ENCODE data around the gene PPM1A.
A peak's percentile ranks its signal among the peaks of the same experiment; 100 is the strongest.

The PPM1A gene

DNA sequence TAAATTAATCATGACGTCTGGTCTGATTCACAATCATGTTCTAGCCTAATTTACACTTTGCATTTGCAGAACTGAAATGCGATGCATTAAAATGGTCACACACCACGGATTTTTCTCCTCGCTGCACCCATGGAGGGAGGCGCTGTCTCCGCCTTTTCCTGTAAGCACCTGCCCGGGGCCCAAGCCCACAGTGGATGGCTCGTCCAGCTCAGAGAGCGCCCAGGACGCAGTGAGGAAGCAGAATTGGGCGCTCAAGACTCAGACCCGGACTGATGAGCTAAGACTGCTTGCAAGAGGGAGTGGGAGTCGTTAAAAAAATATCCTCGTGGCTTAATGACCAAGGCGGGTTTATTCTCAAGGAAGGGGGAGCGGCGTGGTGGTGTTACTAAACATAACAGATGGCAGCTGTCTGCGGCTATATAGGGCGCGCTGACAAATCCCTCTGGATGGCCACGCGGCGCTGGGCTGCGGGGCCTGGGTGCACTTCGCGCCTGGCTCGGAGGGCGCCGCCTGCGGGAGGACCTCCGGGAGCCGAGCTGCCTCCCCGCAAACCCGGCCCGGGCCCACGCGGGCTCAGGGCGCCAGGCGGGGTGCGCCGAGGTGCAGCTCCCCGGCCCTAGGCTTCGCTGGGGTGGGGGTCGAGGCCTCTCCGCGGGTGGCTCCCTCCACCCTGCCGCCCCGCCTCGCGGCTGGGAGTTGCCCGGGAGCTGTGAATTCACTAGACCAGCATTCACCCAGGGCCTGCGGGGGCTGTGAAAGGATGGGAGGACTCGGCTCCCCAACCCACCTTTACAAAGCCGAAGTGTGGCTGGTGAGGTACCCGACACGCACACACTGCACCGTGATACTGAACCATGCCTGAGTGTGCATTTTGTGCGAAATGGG, 78.7 kb downstream of the PPM1A start:
- TF ChIP-seq MAX (IDR thresholded peaks at IDR 0.05) (peak; percentile 56), EGR1 (IDR thresholded peaks at IDR 0.05) (0 out of 2 replicates have a peak, but pooled peaks have one; percentile 9), NFIC (IDR thresholded peaks at IDR 0.05) (no peak), FOXM1 (IDR thresholded peaks at IDR 0.05; ENCODE audit: borderline replicate concordance, low read depth) (no peak), TEAD4 (IDR thresholded peaks at IDR 0.05) (no peak), TAF1 (IDR thresholded peaks at IDR 0.05; ENCODE audit: low read depth) (peak; percentile 51; the same call in 1 of the 2 replicates), TCF12 (IDR thresholded peaks at IDR 0.05; ENCODE audit: low read depth) (no peak), ZBTB7A (IDR thresholded peaks at IDR 0.05; ENCODE audit: low read depth) (no peak), YY1 (IDR thresholded peaks at IDR 0.05; ENCODE audit: low read depth) (no peak)
- TF ChIP-seq, protein P1, sequence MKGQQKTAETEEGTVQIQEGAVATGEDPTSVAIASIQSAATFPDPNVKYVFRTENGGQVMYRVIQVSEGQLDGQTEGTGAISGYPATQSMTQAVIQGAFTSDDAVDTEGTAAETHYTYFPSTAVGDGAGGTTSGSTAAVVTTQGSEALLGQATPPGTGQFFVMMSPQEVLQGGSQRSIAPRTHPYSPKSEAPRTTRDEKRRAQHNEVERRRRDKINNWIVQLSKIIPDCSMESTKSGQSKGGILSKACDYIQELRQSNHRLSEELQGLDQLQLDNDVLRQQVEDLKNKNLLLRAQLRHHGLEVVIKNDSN (IDR thresholded peaks at IDR 0.05): no peak

DNA sequence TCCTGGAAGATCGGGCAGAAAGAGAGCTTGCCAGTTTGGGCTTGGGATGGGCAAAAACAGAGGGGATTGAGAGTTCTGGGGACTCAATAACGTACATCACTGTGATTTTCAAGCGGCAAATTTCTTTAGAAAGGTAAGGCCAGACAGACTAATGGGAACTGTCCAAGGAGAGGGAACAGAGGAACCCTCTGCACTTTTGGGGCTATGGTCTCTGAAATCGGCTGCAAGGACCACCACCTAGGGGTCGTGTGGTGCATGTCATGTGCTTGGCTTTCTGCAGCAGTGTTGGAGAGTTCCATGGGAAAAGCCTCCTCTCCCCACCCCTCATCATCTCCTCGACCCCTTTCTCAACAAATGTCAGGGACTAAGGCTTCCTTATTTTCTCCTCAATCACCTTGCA, 79.6 kb downstream of the PPM1A start:
- no peak for TF ChIP-seq TEAD4 (IDR thresholded peaks at IDR 0.05)
- TF ChIP-seq MAX (IDR thresholded peaks at IDR 0.05): no peak
- no peak for TF ChIP-seq EGR1 (IDR thresholded peaks at IDR 0.05)
- no peak for TF ChIP-seq ZBTB7A (IDR thresholded peaks at IDR 0.05; ENCODE audit: low read depth)
- TF ChIP-seq CREB1 (IDR thresholded peaks at IDR 0.05; ENCODE audit: low read depth): no peak
- TF ChIP-seq REST (IDR thresholded peaks at IDR 0.05; ENCODE audit: low read depth): no peak
- TF ChIP-seq RAD21 (IDR thresholded peaks at IDR 0.05; ENCODE audit: low read depth): no peak

GRCh38 chr14:60329274-60329673, 80.3 kb downstream of the PPM1A start:
- TF ChIP-seq TAF1 (IDR thresholded peaks at IDR 0.05; ENCODE audit: low read depth): no peak
- no peak for TF ChIP-seq TEAD4 (IDR thresholded peaks at IDR 0.05)
- no peak for TF ChIP-seq FOXM1 (IDR thresholded peaks at IDR 0.05; ENCODE audit: borderline replicate concordance, low read depth)
- TF ChIP-seq EGR1 (IDR thresholded peaks at IDR 0.05): no peak
- TF ChIP-seq EP300 (IDR thresholded peaks at IDR 0.05; ENCODE audit: borderline replicate concordance): no peak
- TF ChIP-seq CEBPB (IDR thresholded peaks at IDR 0.05): no peak
- no peak for TF ChIP-seq TCF12 (IDR thresholded peaks at IDR 0.05; ENCODE audit: low read depth)
- no peak for TF ChIP-seq CREB1 (IDR thresholded peaks at IDR 0.05; ENCODE audit: low read depth)
- TF ChIP-seq ZBTB7A (IDR thresholded peaks at IDR 0.05; ENCODE audit: low read depth): no peak
- TF ChIP-seq REST (IDR thresholded peaks at IDR 0.05; ENCODE audit: low read depth): no peak
- TF ChIP-seq, protein P1 (IDR thresholded peaks at IDR 0.05): no peak
- TF ChIP-seq RAD21 (IDR thresholded peaks at IDR 0.05; ENCODE audit: low read depth): no peak
- no peak for TF ChIP-seq MAX (IDR thresholded peaks at IDR 0.05)
- TF ChIP-seq YY1 (IDR thresholded peaks at IDR 0.05; ENCODE audit: low read depth): no peak
- no peak for TF ChIP-seq NFIC (IDR thresholded peaks at IDR 0.05)

DNA sequence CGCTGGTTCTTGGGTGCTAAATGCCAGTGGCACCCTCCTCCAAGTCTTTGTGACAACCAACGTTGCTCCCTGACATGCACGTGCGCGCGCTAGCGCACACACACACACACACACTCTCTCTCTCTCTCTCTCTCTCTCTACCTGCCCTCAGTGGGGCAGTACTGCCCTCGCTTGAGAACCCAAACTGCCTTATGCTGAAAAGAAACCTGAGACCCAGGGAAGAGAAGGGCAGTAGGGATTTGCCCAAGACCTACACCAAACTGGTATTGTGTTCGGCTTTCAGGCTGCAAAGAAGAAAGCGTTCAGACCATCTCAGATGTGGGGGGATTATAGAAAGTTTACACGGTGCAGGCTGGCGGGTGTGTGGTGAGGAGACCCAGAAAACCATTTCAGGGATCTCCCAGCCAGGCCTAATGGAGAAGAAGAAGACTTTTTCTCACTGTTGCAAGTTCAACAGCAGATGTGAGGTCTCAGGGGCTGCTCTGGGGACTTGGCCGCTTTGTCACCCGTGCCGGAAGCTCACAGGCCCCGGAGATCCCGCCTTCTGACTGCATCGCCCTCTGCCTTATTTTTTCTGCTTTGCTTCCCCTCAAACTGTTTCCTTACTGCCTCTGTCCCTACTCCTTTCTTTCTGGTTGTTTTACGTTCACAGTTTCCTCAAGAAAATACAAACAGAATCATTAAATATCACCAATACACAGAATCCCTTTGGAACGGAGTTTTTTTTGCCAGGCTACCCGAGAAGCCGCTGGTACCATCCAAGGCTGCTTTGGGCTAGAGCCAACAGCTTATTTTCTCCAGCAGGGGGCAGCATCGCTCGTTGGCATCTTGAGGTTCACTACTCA, 82.4 kb downstream of the PPM1A start:
- TF ChIP-seq YY1 (IDR thresholded peaks at IDR 0.05; ENCODE audit: low read depth): 0 out of 2 replicates have a peak, but pooled peaks have one; percentile 29
- TF ChIP-seq, protein P1 (IDR thresholded peaks at IDR 0.05): no peak; the same call in 1 of the 2 replicates
- no peak for TF ChIP-seq EP300 (IDR thresholded peaks at IDR 0.05; ENCODE audit: borderline replicate concordance)
- no peak for TF ChIP-seq FOXM1 (IDR thresholded peaks at IDR 0.05; ENCODE audit: borderline replicate concordance, low read depth)
- no peak; the same call in 1 of the 2 replicates for TF ChIP-seq TCF12 (IDR thresholded peaks at IDR 0.05; ENCODE audit: low read depth)
- TF ChIP-seq EGR1 (IDR thresholded peaks at IDR 0.05): no peak
- TF ChIP-seq CEBPB (IDR thresholded peaks at IDR 0.05): no peak
- no peak for TF ChIP-seq REST (IDR thresholded peaks at IDR 0.05; ENCODE audit: low read depth)
- peak; percentile 34; the same call in 1 of the 2 replicates for TF ChIP-seq TAF1 (IDR thresholded peaks at IDR 0.05; ENCODE audit: low read depth)
- TF ChIP-seq TEAD4 (IDR thresholded peaks at IDR 0.05): no peak
- TF ChIP-seq MAX (IDR thresholded peaks at IDR 0.05): peak; percentile 96
- no peak for TF ChIP-seq CREB1 (IDR thresholded peaks at IDR 0.05; ENCODE audit: low read depth)
- TF ChIP-seq RAD21 (IDR thresholded peaks at IDR 0.05; ENCODE audit: low read depth): peak; percentile 68
- no peak for TF ChIP-seq ZBTB7A (IDR thresholded peaks at IDR 0.05; ENCODE audit: low read depth)
- peak; percentile 88 for TF ChIP-seq NFIC (IDR thresholded peaks at IDR 0.05)
